Type B pancreatic cell (in vitro differentiated cells): ENCODE results near the gene SCAP. TPM values are rescaled to one million over a fixed set of nuclear protein-coding genes. Genes with fewer than 3 reads are reported as not detected.

Experiments used
- DNase-seq: peaks from one replicate; pipeline ENCODE4 v3.0.0; 2021; ENCODE audit warnings: mixed read lengths; ENCODE audit not compliant: unreplicated experiment; ENCODE audit errors: extremely low spot score
- H3K27ac Mint-ChIP-seq: 2 replicates; pipeline ENCODE4 v1.8.0; 2021; ENCODE audit warnings: mild to moderate bottlenecking, mixed read lengths
- H3K27me3 Mint-ChIP-seq: 2 replicates; pipeline ENCODE4 v1.8.0; 2021; ENCODE audit warnings: mixed read lengths
- H3K36me3 Mint-ChIP-seq: 2 replicates; pipeline ENCODE4 v1.8.0; 2021; ENCODE audit warnings: mixed read lengths
- H3K4me1 Mint-ChIP-seq: one replicate; pipeline ENCODE4 v1.8.0; 2021; ENCODE audit warnings: mixed read lengths; ENCODE audit not compliant: unreplicated experiment
- H3K4me3 Mint-ChIP-seq: 2 replicates; pipeline ENCODE4 v1.8.0; 2021; ENCODE audit warnings: mild to moderate bottlenecking, mixed read lengths
- H3K9me3 Mint-ChIP-seq: 2 replicates; pipeline ENCODE4 v1.8.0; 2021; ENCODE audit warnings: mixed read lengths
- CTCF ChIP-seq: fragments of 200-600 bp; sonication (generic); conservative IDR thresholded peaks from 2 replicates; pipeline ENCODE4 v1.5.0; 2021; ENCODE audit warnings: antibody characterized with exemption, mild to moderate bottlenecking
- total RNA-seq: library from RNA; stranded (reverse); gene quantifications from 2 replicates; pipeline ENCODE4 v1.2.1, GENCODE V29; 2021; ENCODE audit warnings: low replicate concordance

The SCAP gene
- total RNA-seq, 1 donor from 2014 or later, result 106 TPM

- H3K36me3 Mint-ChIP-seq, result peaks cover 10% of the 10 kb centered on the region
- peaks cover 4% of the 10 kb centered on the region for H3K4me1 Mint-ChIP-seq
- no peaks in the 10 kb centered on the region for H3K9me3 Mint-ChIP-seq
- no peak overlapping the region for H3K27ac Mint-ChIP-seq
- no peak for DNase-seq
- H3K4me3 Mint-ChIP-seq, result no peak overlapping the region
- H3K27me3 Mint-ChIP-seq, result no peaks in the 10 kb centered on the region
- no peak for TF ChIP-seq CTCF
Measured at GRCh38 chr3:47410417-47410720, 65.4 kb downstream of the SCAP start.

- TF ChIP-seq CTCF, result no peak
- Mint-ChIP-seq H3K4me1 (peaks cover 4% of the 10 kb centered on the region), H3K36me3 (peaks cover 10% of the 10 kb centered on the region), H3K4me3 (no peak overlapping the region), H3K27me3 (no peaks in the 10 kb centered on the region), H3K27ac (no peak overlapping the region), H3K9me3 (no peaks in the 10 kb centered on the region)
- DNase-seq, result no peak
Measured at GRCh38 chr3:47409688-47410416, 65.9 kb downstream of the SCAP start.

- H3K9me3 Mint-ChIP-seq, result no peaks in the 10 kb centered on the region
- DNase-seq, result no peak
- no peak overlapping the region for H3K4me3 Mint-ChIP-seq
- peaks cover 10% of the 10 kb centered on the region for H3K36me3 Mint-ChIP-seq
- TF ChIP-seq CTCF, result no peak
- H3K27me3 Mint-ChIP-seq, result no peaks in the 10 kb centered on the region
- H3K4me1 Mint-ChIP-seq, result peaks cover 4% of the 10 kb centered on the region
- H3K27ac Mint-ChIP-seq, result no peak overlapping the region
Measured at GRCh38 chr3:47409284-47409683, 66.5 kb downstream of the SCAP start.

GRCh38 chr3:47408839-47409229, 66.9 kb downstream of the SCAP start:
- TF ChIP-seq CTCF, result no peak
- Mint-ChIP-seq H3K27me3 (no peaks in the 10 kb centered on the region), H3K27ac (no peak overlapping the region), H3K9me3 (no peaks in the 10 kb centered on the region), H3K4me3 (no peak overlapping the region), H3K4me1 (peaks cover 4% of the 10 kb centered on the region), H3K36me3 (peaks cover 10% of the 10 kb centered on the region)
- DNase-seq, result no peak

- peaks cover 2% of the 10 kb centered on the region for H3K4me1 Mint-ChIP-seq
- H3K27me3 Mint-ChIP-seq, result no peaks in the 10 kb centered on the region
- H3K4me3 Mint-ChIP-seq, result no peak overlapping the region
- H3K36me3 Mint-ChIP-seq, result peaks cover 7% of the 10 kb centered on the region
- no peak overlapping the region for H3K27ac Mint-ChIP-seq
- TF ChIP-seq CTCF, result no peak
- DNase-seq, result no peak
- H3K9me3 Mint-ChIP-seq, result no peaks in the 10 kb centered on the region
Measured at GRCh38 chr3:47407896-47408838, 67.6 kb downstream of the SCAP start.
